A549 (cell line): ENCODE results near the gene TBL1XR1. TPM values are rescaled to one million over a fixed set of nuclear protein-coding genes. Genes with fewer than 3 reads are reported as not detected.

Experiments used
- ATAC-seq, 2 experiments: fragments of 200-7000 bp in 1 of 2; fragments of >200 bp in 1 of 2; cut with Nextera tagmentation in 1 of 2; cut with Tn5 transposase in 1 of 2; 3 replicates each; pipeline versions ENCODE4 v1.8.0 to v1.9.1; 2018 to 2020; ENCODE audit warnings: mild to moderate bottlenecking in 1 of 2, moderate library complexity in 1 of 2
- CTCF ChIA-PET: fragments of 300-600 bp; sonication (Branson Sonifier 250); formaldehyde crosslinking; extraction: SDS; loops from one replicate; lab custom pipeline; 2021; ENCODE audit warnings: antibody characterized with exemption, inconsistent platforms; lab: Yijun Ruan, JAX
- POLR2A ChIA-PET: fragments of 350-600 bp; formaldehyde crosslinking; extraction: SDS; loops from one replicate; lab custom pipeline; 2021; ENCODE audit warnings: antibody characterized with exemption, inconsistent platforms; lab: Yijun Ruan, JAX
- DNase-seq, 2 experiments: peaks; one replicate each; pipeline versions ENCODE4 v3.0.0 to v3.0.0-alpha.2; 2011 to 2016; ENCODE audit warnings: low read depth in 1 of 2, low spot score in 1 of 2
- FAIRE-seq: peaks from 2 replicates; lab custom pipeline; 2011; peaks lifted over from hg19 to GRCh38; lab: Jason Lieb, UNC
- H3K27ac ChIP-seq, 2 experiments: fragments of >200 bp; sonication (Bioruptor Twin); formaldehyde crosslinking; 3 replicates each; pipeline ENCODE4 v1.5.1; 2016 to 2017
- H3K4me1 ChIP-seq: fragments of >200 bp; sonication (Bioruptor Twin); formaldehyde crosslinking; 3 replicates; pipeline ENCODE4 v1.6.1; 2016
- H3K4me2 ChIP-seq: fragments of >200 bp; sonication (Bioruptor Twin); formaldehyde crosslinking; 3 replicates; pipeline ENCODE4 v1.6.1; 2016
- H3K4me3 ChIP-seq: fragments of >200 bp; sonication (Bioruptor Twin); formaldehyde crosslinking; 3 replicates; pipeline ENCODE4 v1.5.1; 2016
- H3K9me3 ChIP-seq: fragments of >200 bp; sonication (Bioruptor Twin); formaldehyde crosslinking; 3 replicates; pipeline ENCODE4 v1.6.1; 2016
- CBX2 ChIP-seq: fragments of 200-600 bp; sonication (generic); IDR thresholded peaks from 2 replicates; pipeline ENCODE4 v1.6.1; 2016; ENCODE audit warnings: low read depth, mild to moderate bottlenecking, borderline replicate concordance
- CEBPB ChIP-seq, 2 experiments: fragments of >200 bp in 1 of 2; sonication (Bioruptor Twin) in 1 of 2; formaldehyde crosslinking in 1 of 2; IDR thresholded peaks; 2 replicates each; pipeline ENCODE4 v1.6.1; 2012 to 2016
- CHD4 ChIP-seq: fragments of 200-600 bp; sonication (generic); IDR thresholded peaks from 2 replicates; pipeline ENCODE4 v1.6.1; 2016; ENCODE audit warnings: antibody characterized with exemption, mild to moderate bottlenecking, borderline replicate concordance
- ESRRA ChIP-seq: fragments of 150-350 bp; IDR thresholded peaks from 2 replicates; pipeline ENCODE4 v1.6.1; 2014; ENCODE audit warnings: mild to moderate bottlenecking, low read length, borderline replicate concordance
- FOSB ChIP-seq: fragments of 250-450 bp; sonication (Bioruptor Pico); IDR thresholded peaks from 2 replicates; pipeline ENCODE4 v1.5.0; 2020; ENCODE audit warnings: mild to moderate bottlenecking, moderate library complexity
- FOSL2 ChIP-seq, 2 experiments: fragments of 450-650 bp in 1 of 2; fragments of >200 bp in 1 of 2; sonication (Bioruptor Twin) in 1 of 2; formaldehyde crosslinking; IDR thresholded peaks; 2 replicates each; pipeline versions ENCODE4 v1.5.0 to v1.6.1; 2016 to 2020; ENCODE audit warnings: mild to moderate bottlenecking in 1 of 2, moderate library complexity in 1 of 2
- FOXS1 ChIP-seq: fragments of 250-450 bp; sonication (Bioruptor Pico); IDR thresholded peaks from 2 replicates; pipeline ENCODE4 v1.5.0; 2020; ENCODE audit warnings: mild to moderate bottlenecking, moderate library complexity
- GATA3 ChIP-seq: IDR thresholded peaks from 2 replicates; pipeline ENCODE4 v1.6.1; 2012; ENCODE audit warnings: borderline replicate concordance
- HDAC2 ChIP-seq: fragments of 200-600 bp; sonication (generic); IDR thresholded peaks from 2 replicates; pipeline ENCODE4 v1.6.1; 2016
- HEYL ChIP-seq: fragments of 250-450 bp; sonication (Bioruptor Pico); IDR thresholded peaks from 2 replicates; pipeline ENCODE4 v1.8.0; 2021; ENCODE audit warnings: mild to moderate bottlenecking, moderate library complexity
- HOXA7 ChIP-seq: fragments of 250-450 bp; sonication (Bioruptor Pico); IDR thresholded peaks from 2 replicates; pipeline ENCODE4 v1.5.0; 2020; ENCODE audit warnings: mild to moderate bottlenecking, moderate library complexity
- HOXB13 ChIP-seq: fragments of 250-450 bp; sonication (Bioruptor Pico); IDR thresholded peaks from 2 replicates; pipeline ENCODE4 v1.5.0; 2020; ENCODE audit warnings: low read depth, mild to moderate bottlenecking, moderate library complexity
- HOXB5 ChIP-seq: fragments of 250-450 bp; sonication (Bioruptor Pico); IDR thresholded peaks from 2 replicates; pipeline ENCODE4 v1.5.0; 2020; ENCODE audit warnings: mild to moderate bottlenecking, moderate library complexity
- KDM1A ChIP-seq: fragments of 200-600 bp; sonication (generic); IDR thresholded peaks from 2 replicates; pipeline ENCODE4 v1.6.1; 2016; ENCODE audit warnings: low read depth, mild to moderate bottlenecking
- KDM5A ChIP-seq: fragments of 200-600 bp; sonication (generic); IDR thresholded peaks from 2 replicates; pipeline ENCODE4 v1.6.1; 2016; ENCODE audit warnings: antibody characterized with exemption, mild to moderate bottlenecking
- NFE2L2 ChIP-seq: fragments of 150-350 bp; conservative IDR thresholded peaks from 2 replicates; pipeline ENCODE4 v1.6.1; 2014; ENCODE audit warnings: low read length
- NPAS2 ChIP-seq: fragments of 250-450 bp; sonication (Bioruptor Pico); IDR thresholded peaks from 2 replicates; pipeline ENCODE4 v1.8.0; 2022; ENCODE audit warnings: mild to moderate bottlenecking, moderate library complexity, borderline replicate concordance
- POLR2AphosphoS2 ChIP-seq: conservative IDR thresholded peaks from 2 replicates; pipeline ENCODE4 v1.6.1; 2012; ENCODE audit warnings: low read length, improper control_type of control experiment, inconsistent platforms
- RAD21 ChIP-seq, 2 experiments: fragments of >200 bp in 1 of 2; sonication (Bioruptor Twin) in 1 of 2; formaldehyde crosslinking in 1 of 2; IDR thresholded peaks in 1 of 2; conservative IDR thresholded peaks in 1 of 2; 2 replicates in 1 of 2; 3 replicates in 1 of 2; pipeline ENCODE4 v1.6.1; 2012 to 2018; ENCODE audit warnings: inconsistent platforms in 1 of 2
- SREBF2 ChIP-seq: fragments of 450-650 bp; IDR thresholded peaks from 2 replicates; pipeline ENCODE4 v1.6.1; 2014; ENCODE audit warnings: mild to moderate bottlenecking, moderate library complexity
- ZFP36 ChIP-seq: fragments of 450-650 bp; IDR thresholded peaks from 2 replicates; pipeline ENCODE4 v1.6.1; 2014; ENCODE audit warnings: borderline replicate concordance; ENCODE audit not compliant: partially characterized antibody
- WGBS: methylation state at CpG from one replicate; pipeline ENCODE4 v1.1.6; 2017; ENCODE audit errors: missing lambda C conversion rate; 5-methylcytosine and 5-hydroxymethylcytosine counted together
- polyA plus RNA-seq, 4 experiments: library from polyadenylated mRNA; depleted of rRNA in 3 of 4; stranded (reverse); fragments of >200 nt; fragmentation: RNase III in 1 of 4; extraction: RNeasy Plus Mini Kit Qiagen cat#74134 plus additional on column Dnase treatment in 1 of 4; gene quantifications; 2 replicates in 3 of 4; 3 replicates in 1 of 4; pipeline ENCODE4 v1.2.3, GENCODE V29; 2011 to 2017
- TF ChIP-seq, protein P1 (sequence below): IDR thresholded peaks from 2 replicates; pipeline ENCODE4 v1.6.1; 2012
- TF ChIP-seq, protein P2 (sequence below): fragments of 450-650 bp; IDR thresholded peaks from 2 replicates; pipeline ENCODE4 v1.6.1; 2014; ENCODE audit warnings: antibody characterized with exemption
- TF ChIP-seq, protein P3 (sequence below): fragments of 250-450 bp; sonication (Bioruptor Pico); IDR thresholded peaks from 2 replicates; pipeline ENCODE4 v1.5.0; 2021; ENCODE audit warnings: mild to moderate bottlenecking, moderate library complexity, borderline replicate concordance
- TF ChIP-seq, protein P4 (sequence below): fragments of 150-350 bp; IDR thresholded peaks from 2 replicates; pipeline ENCODE4 v1.6.1; 2014; ENCODE audit warnings: low read depth, mild to moderate bottlenecking, low read length

TBL1XR1 gene
- polyA plus RNA-seq, 2 of the 4 experiments (the other 2 are of a cell fraction): 41.4 to 106 TPM

DNA sequence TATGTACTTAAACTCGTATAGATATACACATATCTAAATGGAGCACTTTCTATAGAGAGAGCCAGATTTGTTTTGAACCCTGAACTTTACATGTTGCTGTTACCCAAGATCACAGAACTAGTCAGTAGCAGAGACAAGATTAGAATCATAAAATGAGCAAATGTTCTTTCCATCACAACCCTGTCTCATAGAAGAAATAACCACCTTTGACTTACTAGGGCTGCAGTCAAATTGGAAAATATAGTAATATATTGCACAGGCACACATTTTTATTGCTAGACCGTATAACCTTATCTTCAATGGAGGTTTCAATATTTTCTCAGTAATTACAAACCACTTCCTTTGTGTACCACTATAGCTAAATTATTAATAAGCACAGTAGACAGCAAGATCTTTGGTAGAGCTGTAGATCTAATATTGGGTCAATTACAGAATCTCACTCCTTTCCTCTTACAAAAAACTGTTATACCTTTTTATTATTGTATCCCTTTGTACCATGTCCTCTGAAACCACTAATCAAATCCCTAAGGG, 41.5 kb upstream of the TBL1XR1 start:
- ATAC-seq: no peak
- Histone ChIP-seq H3K27ac (no peak overlapping the region), H3K4me1 (no peaks in the 10 kb centered on the region), H3K9me3 (no peaks in the 10 kb centered on the region), H3K4me3 (no peak overlapping the region), H3K4me2 (no peak overlapping the region)
- no peak for FAIRE-seq
- no peak for TF ChIP-seq HEYL (CRISPR knock-in tag)
- TF ChIP-seq, protein P1, sequence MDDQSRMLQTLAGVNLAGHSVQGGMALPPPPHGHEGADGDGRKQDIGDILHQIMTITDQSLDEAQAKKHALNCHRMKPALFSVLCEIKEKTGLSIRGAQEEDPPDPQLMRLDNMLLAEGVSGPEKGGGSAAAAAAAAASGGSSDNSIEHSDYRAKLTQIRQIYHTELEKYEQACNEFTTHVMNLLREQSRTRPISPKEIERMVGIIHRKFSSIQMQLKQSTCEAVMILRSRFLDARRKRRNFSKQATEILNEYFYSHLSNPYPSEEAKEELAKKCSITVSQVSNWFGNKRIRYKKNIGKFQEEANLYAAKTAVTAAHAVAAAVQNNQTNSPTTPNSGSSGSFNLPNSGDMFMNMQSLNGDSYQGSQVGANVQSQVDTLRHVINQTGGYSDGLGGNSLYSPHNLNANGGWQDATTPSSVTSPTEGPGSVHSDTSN: no peak
- no peak for TF ChIP-seq RAD21 (conservative IDR thresholded peaks at IDR 0.05 in 1 of 2, IDR thresholded peaks at IDR 0.05 in 1 of 2)
- no peak for TF ChIP-seq NFE2L2
- TF ChIP-seq HOXB13 (CRISPR knock-in tag): no peak
- no peak for TF ChIP-seq POLR2AphosphoS2
- no peak for TF ChIP-seq HOXB5 (CRISPR knock-in tag)
- no peak for TF ChIP-seq CEBPB (IDR thresholded peaks at IDR 0.05)
- TF ChIP-seq HDAC2: no peak
- no peak for DNase-seq
- 95% methylated on average over 2 of the region's 2 CpGs for WGBS
- POLR2A ChIA-PET: no interaction called here
- CTCF ChIA-PET: no interaction called here

DNA sequence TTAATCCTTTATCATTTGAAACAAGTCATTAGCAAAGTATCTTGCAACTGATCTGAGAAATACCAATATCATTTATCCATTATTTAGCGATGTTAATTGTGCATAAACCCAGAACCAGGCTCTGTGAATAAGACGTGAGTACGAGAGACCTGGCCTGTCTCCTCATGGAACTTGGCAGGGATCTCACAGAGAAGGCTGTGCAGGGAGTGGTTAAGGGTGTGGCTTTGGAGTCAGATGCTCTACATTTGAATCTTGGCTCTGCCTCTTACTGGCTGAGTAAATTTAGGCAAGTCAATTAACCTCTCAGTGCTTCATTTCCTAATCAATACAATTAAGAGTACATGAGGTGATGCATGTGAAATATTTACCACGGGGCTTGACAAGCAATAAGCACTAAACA, 39.9 kb upstream of the TBL1XR1 start:
- H3K27ac ChIP-seq: no peak overlapping the region
- no peaks in the 10 kb centered on the region for H3K4me1 ChIP-seq
- no peak overlapping the region for H3K4me2 ChIP-seq
- H3K9me3 ChIP-seq: no peaks in the 10 kb centered on the region
- WGBS: 77% methylated on average over 4 of the region's 4 CpGs
- no peak for FAIRE-seq
- no peak for DNase-seq
- ChIA-PET POLR2A (no interaction called here), CTCF (no interaction called here)
- H3K4me3 ChIP-seq: no peak overlapping the region
- TF ChIP-seq CBX2 (no peak), ZFP36 (no peak), CHD4 (no peak), ESRRA (no peak), NFE2L2 (no peak), FOXS1 (CRISPR knock-in tag) (no peak), KDM1A (no peak), KDM5A (no peak), FOSB (CRISPR knock-in tag) (no peak)
- TF ChIP-seq, protein P2, sequence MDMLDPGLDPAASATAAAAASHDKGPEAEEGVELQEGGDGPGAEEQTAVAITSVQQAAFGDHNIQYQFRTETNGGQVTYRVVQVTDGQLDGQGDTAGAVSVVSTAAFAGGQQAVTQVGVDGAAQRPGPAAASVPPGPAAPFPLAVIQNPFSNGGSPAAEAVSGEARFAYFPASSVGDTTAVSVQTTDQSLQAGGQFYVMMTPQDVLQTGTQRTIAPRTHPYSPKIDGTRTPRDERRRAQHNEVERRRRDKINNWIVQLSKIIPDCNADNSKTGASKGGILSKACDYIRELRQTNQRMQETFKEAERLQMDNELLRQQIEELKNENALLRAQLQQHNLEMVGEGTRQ: no peak
- no peak for ATAC-seq

DNA sequence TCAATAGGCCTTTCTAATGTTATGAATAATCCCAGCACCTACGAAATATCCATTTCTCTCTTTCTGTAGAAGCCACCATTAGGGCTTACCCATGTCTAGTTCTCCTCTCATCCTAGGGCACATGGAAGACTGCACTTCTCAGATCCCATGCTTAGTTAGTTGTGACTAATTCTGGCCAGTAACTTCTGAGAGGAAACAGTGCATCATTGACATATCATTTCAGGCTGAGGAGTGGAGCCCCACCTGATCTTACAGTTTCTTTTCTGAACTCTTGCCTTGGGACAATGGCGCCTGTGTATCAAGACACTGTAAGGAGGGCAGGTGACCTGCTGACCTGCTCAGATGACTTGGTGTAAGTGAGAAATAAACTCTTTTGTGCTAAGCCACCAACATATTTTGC, 39.4 kb upstream of the TBL1XR1 start:
- WGBS: 93% methylated on average over 2 of the region's 2 CpGs
- H3K4me2 ChIP-seq: no peak overlapping the region
- DNase-seq (no peak), FAIRE-seq (no peak), ATAC-seq (no peak)
- no peaks in the 10 kb centered on the region for H3K4me1 ChIP-seq
- H3K4me3 ChIP-seq: no peak overlapping the region
- POLR2A ChIA-PET: no interaction called here
- CTCF ChIA-PET: no interaction called here
- H3K9me3 ChIP-seq: no peaks in the 10 kb centered on the region
- H3K27ac ChIP-seq: no peak overlapping the region
- TF ChIP-seq NFE2L2 (no peak), FOSL2 (IDR thresholded peaks at IDR 0.05) (no peak), FOSL2 (CRISPR knock-in tag; IDR thresholded peaks at IDR 0.05) (no peak), NPAS2 (no peak), GATA3 (no peak), ESRRA (no peak), SREBF2 (no peak), HOXA7 (CRISPR knock-in tag) (no peak)
- TF ChIP-seq, protein P3, sequence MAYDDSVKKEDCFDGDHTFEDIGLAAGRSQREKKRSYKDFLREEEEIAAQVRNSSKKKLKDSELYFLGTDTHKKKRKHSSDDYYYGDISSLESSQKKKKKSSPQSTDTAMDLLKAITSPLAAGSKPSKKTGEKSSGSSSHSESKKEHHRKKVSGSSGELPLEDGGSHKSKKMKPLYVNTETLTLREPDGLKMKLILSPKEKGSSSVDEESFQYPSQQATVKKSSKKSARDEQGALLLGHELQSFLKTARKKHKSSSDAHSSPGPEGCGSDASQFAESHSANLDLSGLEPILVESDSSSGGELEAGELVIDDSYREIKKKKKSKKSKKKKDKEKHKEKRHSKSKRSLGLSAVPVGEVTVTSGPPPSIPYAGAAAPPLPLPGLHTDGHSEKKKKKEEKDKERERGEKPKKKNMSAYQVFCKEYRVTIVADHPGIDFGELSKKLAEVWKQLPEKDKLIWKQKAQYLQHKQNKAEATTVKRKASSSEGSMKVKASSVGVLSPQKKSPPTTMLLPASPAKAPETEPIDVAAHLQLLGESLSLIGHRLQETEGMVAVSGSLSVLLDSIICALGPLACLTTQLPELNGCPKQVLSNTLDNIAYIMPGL (CRISPR knock-in tag): no peak
- TF ChIP-seq, protein P4, sequence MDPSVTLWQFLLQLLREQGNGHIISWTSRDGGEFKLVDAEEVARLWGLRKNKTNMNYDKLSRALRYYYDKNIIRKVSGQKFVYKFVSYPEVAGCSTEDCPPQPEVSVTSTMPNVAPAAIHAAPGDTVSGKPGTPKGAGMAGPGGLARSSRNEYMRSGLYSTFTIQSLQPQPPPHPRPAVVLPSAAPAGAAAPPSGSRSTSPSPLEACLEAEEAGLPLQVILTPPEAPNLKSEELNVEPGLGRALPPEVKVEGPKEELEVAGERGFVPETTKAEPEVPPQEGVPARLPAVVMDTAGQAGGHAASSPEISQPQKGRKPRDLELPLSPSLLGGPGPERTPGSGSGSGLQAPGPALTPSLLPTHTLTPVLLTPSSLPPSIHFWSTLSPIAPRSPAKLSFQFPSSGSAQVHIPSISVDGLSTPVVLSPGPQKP: no peak
